Keratinocyte (primary cell): Measurements from ENCODE around the gene TC2N. TPM values are rescaled to one million over a fixed set of nuclear protein-coding genes. Genes with fewer than 3 reads are reported as not detected.

Experiments
- DNase-seq: peaks from one replicate; pipeline ENCODE4 v3.0.0-alpha.2; 2011; ENCODE audit warnings: low read depth, missing footprints, low spot score
- FAIRE-seq: peaks from 2 replicates; lab custom pipeline; 2011; peaks lifted over from hg19 to GRCh38; lab: Jason Lieb, UNC
- H2AFZ ChIP-seq: 2 replicates; pipeline ENCODE4 v1.6.0; 2012; ENCODE audit warnings: low read length, control low read depth, inconsistent platforms; ENCODE audit not compliant: control insufficient read depth
- H3K27ac ChIP-seq: 2 replicates; pipeline ENCODE4 v1.5.1; 2011; ENCODE audit warnings: low read length; ENCODE audit not compliant: control insufficient read depth, insufficient read depth
- H3K27me3 ChIP-seq: 3 replicates; pipeline ENCODE4 v1.6.0; 2011; ENCODE audit warnings: low read length; ENCODE audit not compliant: control insufficient read depth, insufficient read depth; ENCODE audit errors: extremely low read depth
- H3K36me3 ChIP-seq, 2 experiments: 2 replicates in 1 of 2; 3 replicates in 1 of 2; pipeline ENCODE4 v1.5.1; 2011; ENCODE audit warnings: low read length in 2 of 2, mild to moderate bottlenecking in 1 of 2; ENCODE audit not compliant: control insufficient read depth in 2 of 2, insufficient read depth in 2 of 2; ENCODE audit errors: extremely low read depth in 1 of 2
- H3K4me1 ChIP-seq: 3 replicates; pipeline ENCODE4 v1.5.1; 2011; ENCODE audit warnings: low read length; ENCODE audit not compliant: control insufficient read depth, insufficient read depth; ENCODE audit errors: extremely low read depth
- H3K4me2 ChIP-seq: 3 replicates; pipeline ENCODE4 v1.6.0; 2011; ENCODE audit warnings: low read depth, low read length; ENCODE audit not compliant: control insufficient read depth, insufficient read depth; ENCODE audit errors: extremely low read depth
- H3K4me3 ChIP-seq, 3 experiments: fragments of 200-600 bp in 1 of 3; sonication (generic) in 1 of 3; 2 replicates in 2 of 3; 3 replicates in 1 of 3; pipeline ENCODE4 v1.5.1; 2011 to 2016; ENCODE audit warnings: low read length in 3 of 3, mild to moderate bottlenecking in 3 of 3, control low read depth in 2 of 3, inconsistent platforms in 1 of 3, low read depth in 1 of 3, mixed read lengths in 1 of 3, mixed run types in 1 of 3, moderate library complexity in 1 of 3; ENCODE audit not compliant: control insufficient read depth in 2 of 3, insufficient read depth in 2 of 3; ENCODE audit errors: extremely low read depth in 1 of 3
- H3K79me2 ChIP-seq: 2 replicates; pipeline ENCODE4 v1.6.0; 2012; ENCODE audit warnings: low read length; ENCODE audit not compliant: control insufficient read depth, insufficient read depth
- H3K9ac ChIP-seq: 3 replicates; pipeline ENCODE4 v1.6.0; 2011; ENCODE audit warnings: low read length; ENCODE audit not compliant: control insufficient read depth, insufficient read depth; ENCODE audit errors: extremely low read depth
- H3K9me1 ChIP-seq: 3 replicates; pipeline ENCODE4 v1.6.0; 2011; ENCODE audit warnings: low read length; ENCODE audit not compliant: control insufficient read depth, insufficient read depth; ENCODE audit errors: extremely low read depth
- H3K9me3 ChIP-seq: 2 replicates; pipeline ENCODE4 v1.5.1; 2012; ENCODE audit warnings: low read depth, low read length; ENCODE audit not compliant: control insufficient read depth
- H4K20me1 ChIP-seq: 3 replicates; pipeline ENCODE4 v1.6.0; 2011; ENCODE audit warnings: low read length; ENCODE audit not compliant: control insufficient read depth, insufficient read depth; ENCODE audit errors: extremely low read depth
- EZH2 ChIP-seq: IDR thresholded peaks from one replicate; pipeline ENCODE4 v1.6.1; 2012; ENCODE audit warnings: inconsistent platforms, mild to moderate bottlenecking, low read length, moderate library complexity
- dilution Hi-C: fragments of 300-500 bp; cut with MboI; formaldehyde crosslinking; loops from one replicate; pipeline ENCODE4 v1.7.0; 2020; ENCODE audit warnings: low sequenced_read_pairs; ENCODE audit not compliant: extremely low pct_ligation_motif_present
- polyA plus RNA-seq, 5 experiments: library from polyadenylated mRNA; depleted of rRNA in 3 of 5; stranded (reverse) in 3 of 5; stranded (forward) in 1 of 5; unstranded in 1 of 5; fragments of >200 nt; gene quantifications; 1 replicate in 1 of 5; 2 replicates in 3 of 5; 3 replicates in 1 of 5; pipeline versions ENCODE4 v1.2.1 to v1.2.3, GENCODE V29; 2011 to 2012; ENCODE audit warnings: missing spikeins in 2 of 5, low read depth in 1 of 5, low replicate concordance in 1 of 5
- TF ChIP-seq, protein P1 (sequence below), 3 experiments: IDR thresholded peaks in 1 of 3; conservative IDR thresholded peaks in 1 of 3; optimal IDR thresholded peaks in 1 of 3; 2 replicates in 2 of 3; 3 replicates in 1 of 3; pipeline versions ENCODE3 to v1.5.1; 2011; ENCODE audit warnings: low read length in 3 of 3, mild to moderate bottlenecking in 3 of 3, moderate library complexity in 2 of 3, control low read depth in 1 of 3, inconsistent platforms in 1 of 3; ENCODE audit not compliant: insufficient read depth in 2 of 3; ENCODE audit errors: extremely low read depth in 1 of 3

TC2N gene
- polyA plus RNA-seq, 1 donor (not counting 4 experiments of a cell fraction or from before 2014, with no cell fraction given) = 22.6 TPM

DNA sequence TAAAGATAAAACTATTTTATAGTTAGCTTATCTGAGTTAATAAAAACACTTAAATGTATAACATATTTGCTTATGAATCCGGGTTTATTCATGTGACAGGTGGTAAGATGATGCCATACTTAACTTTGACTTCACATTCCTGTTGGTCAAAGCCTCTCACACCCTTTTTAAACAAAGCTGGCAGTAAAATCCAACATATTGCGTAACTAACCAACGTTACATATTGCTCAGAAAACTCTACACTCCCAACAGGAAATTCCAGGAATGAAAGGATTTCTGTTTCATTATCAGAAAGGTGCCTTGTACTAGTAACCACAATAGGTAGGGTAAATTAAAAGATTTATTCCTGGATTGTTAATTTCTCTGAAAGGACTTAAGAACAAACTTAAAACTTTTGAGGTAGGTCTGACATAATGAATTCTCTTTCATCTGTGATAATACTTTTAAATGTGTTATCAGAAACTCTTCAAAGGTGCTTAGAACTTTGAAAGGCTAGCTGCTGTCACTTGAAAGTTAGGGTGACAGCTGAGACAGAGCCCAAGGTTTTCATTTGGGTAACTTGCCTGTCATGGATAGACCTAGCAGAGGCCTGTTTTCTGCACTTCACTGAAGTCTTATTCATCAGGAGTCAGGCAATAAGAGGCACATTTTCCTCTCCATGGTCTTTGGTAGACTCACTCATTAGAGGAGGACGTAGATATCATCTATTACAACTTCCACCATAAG is 111.6 kb downstream of the TC2N start:
- dilution Hi-C loops = no loop called here
- TF ChIP-seq, protein P1, sequence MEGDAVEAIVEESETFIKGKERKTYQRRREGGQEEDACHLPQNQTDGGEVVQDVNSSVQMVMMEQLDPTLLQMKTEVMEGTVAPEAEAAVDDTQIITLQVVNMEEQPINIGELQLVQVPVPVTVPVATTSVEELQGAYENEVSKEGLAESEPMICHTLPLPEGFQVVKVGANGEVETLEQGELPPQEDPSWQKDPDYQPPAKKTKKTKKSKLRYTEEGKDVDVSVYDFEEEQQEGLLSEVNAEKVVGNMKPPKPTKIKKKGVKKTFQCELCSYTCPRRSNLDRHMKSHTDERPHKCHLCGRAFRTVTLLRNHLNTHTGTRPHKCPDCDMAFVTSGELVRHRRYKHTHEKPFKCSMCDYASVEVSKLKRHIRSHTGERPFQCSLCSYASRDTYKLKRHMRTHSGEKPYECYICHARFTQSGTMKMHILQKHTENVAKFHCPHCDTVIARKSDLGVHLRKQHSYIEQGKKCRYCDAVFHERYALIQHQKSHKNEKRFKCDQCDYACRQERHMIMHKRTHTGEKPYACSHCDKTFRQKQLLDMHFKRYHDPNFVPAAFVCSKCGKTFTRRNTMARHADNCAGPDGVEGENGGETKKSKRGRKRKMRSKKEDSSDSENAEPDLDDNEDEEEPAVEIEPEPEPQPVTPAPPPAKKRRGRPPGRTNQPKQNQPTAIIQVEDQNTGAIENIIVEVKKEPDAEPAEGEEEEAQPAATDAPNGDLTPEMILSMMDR (optimal IDR thresholded peaks at IDR 0.05 in 1 of 3, IDR thresholded peaks at IDR 0.05 in 1 of 3, conservative IDR thresholded peaks at IDR 0.05 in 1 of 3; ENCODE audit: extremely low read depth in 1 of 3, insufficient read depth in 2 of 3, low read length in 3 of 3) = no peak
- no peak for TF ChIP-seq EZH2
- H4K20me1 ChIP-seq = no peaks in the 10 kb centered on the region
- peak; percentile 96 for FAIRE-seq
- no peaks in the 10 kb centered on the region for H3K79me2 ChIP-seq
- no peaks in the 10 kb centered on the region for H3K36me3 ChIP-seq
- H3K27ac ChIP-seq = peak overlapping the region; percentile 65
- H3K27me3 ChIP-seq = no peaks in the 10 kb centered on the region
- H3K9me1 ChIP-seq = no peaks in the 10 kb centered on the region
- no peaks in the 10 kb centered on the region for H3K9me3 ChIP-seq
- no peak overlapping the region for H2AFZ ChIP-seq
- no peak overlapping the region for H3K9ac ChIP-seq
- H3K4me1 ChIP-seq = peaks cover 27% of the 10 kb centered on the region
- H3K4me3 ChIP-seq = no peak overlapping the region
- H3K4me2 ChIP-seq = peak overlapping the region; percentile 57
- DNase-seq = peak; percentile 32

DNA sequence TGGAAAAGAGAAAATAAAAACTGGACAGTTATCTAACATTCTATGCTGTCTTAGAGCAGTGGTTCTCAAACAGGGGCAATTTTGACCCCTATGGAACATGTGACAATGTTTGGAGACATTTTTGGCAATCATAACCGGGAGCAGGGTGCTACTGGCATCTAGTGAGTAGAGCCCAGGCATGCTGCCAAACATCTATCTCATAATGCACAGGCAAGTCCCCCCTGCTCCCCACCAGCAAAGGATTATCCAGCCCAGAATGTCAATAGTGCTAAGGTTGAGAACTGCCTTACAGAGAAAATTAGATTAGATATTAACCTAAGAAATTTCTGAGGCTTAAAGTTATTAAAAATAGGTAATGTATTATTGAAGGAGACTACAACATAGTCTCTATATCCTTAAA is 112.5 kb downstream of the TC2N start:
- Histone ChIP-seq H3K27me3 (no peaks in the 10 kb centered on the region), H2AFZ (no peak overlapping the region), H3K9me3 (no peaks in the 10 kb centered on the region), H3K79me2 (no peaks in the 10 kb centered on the region), H3K36me3 (no peaks in the 10 kb centered on the region), H4K20me1 (no peaks in the 10 kb centered on the region), H3K27ac (peak overlapping the region; percentile 4), H3K4me1 (peaks cover 27% of the 10 kb centered on the region), H3K4me2 (no peak overlapping the region), H3K9ac (no peak overlapping the region), H3K4me3 (no peak overlapping the region), H3K9me1 (no peaks in the 10 kb centered on the region)
- FAIRE-seq (no peak), DNase-seq (no peak)
- no peak for TF ChIP-seq EZH2
- TF ChIP-seq, protein P1 (optimal IDR thresholded peaks at IDR 0.05 in 1 of 3, IDR thresholded peaks at IDR 0.05 in 1 of 3, conservative IDR thresholded peaks at IDR 0.05 in 1 of 3; ENCODE audit: extremely low read depth in 1 of 3, insufficient read depth in 2 of 3, low read length in 3 of 3) = no peak
- dilution Hi-C loops = no loop called here
